Activated CD8-positive, alpha-beta memory T cell treated with anti-CD3 and anti-CD28 coated beads, Interleukin-2, amount 50 U/mL, for 4 hours (primary cell): Measurements from ENCODE around the gene TRERF1.
"Not testable (repeated sequence)": the region's sequence is repeated elsewhere in the genome, so short reads cannot be mapped to it uniquely, and the experiment has no call there.

Experiments
- DNase-seq: peaks from one replicate; pipeline ENCODE4 v3.0.0-alpha.2; 2020

TRERF1 gene

GRCh38 chr6:42451333-42452170, at the start of gene TRERF1:
TRERF1 (minus strand) TSS chr6:42451926; CDS start chr6:42269590, 182,336 bp downstream.
- peak; percentile 47 for DNase-seq

GRCh38 chr6:42498473-42499128, 46.9 kb upstream of the TRERF1 start:
- no peak for DNase-seq

GRCh38 chr6:42493914-42494539, 42.3 kb upstream of the TRERF1 start:
- DNase-seq: no peak

GRCh38 chr6:42488129-42488528, 36.4 kb upstream of the TRERF1 start:
- DNase-seq: no peak

- DNase-seq: no peak
Observed at GRCh38 chr6:42484261-42484660, 32.5 kb upstream of the TRERF1 start.

- no peak for DNase-seq
Observed at GRCh38 chr6:42482174-42482573, 30.4 kb upstream of the TRERF1 start.

- DNase-seq: no peak
Observed at GRCh38 chr6:42471714-42472113, 20.0 kb upstream of the TRERF1 start.

GRCh38 chr6:42471142-42471541, 19.4 kb upstream of the TRERF1 start:
- no peak for DNase-seq

GRCh38 chr6:42468273-42468672, 16.5 kb upstream of the TRERF1 start:
- DNase-seq: no peak

GRCh38 chr6:42467651-42468050, 15.9 kb upstream of the TRERF1 start:
- no peak for DNase-seq

GRCh38 chr6:42466470-42466869, 14.7 kb upstream of the TRERF1 start:
- not testable (repeated sequence) for DNase-seq

GRCh38 chr6:42462474-42462972, 10.8 kb upstream of the TRERF1 start:
- no peak for DNase-seq

- DNase-seq: no peak
Observed at GRCh38 chr6:42460883-42461282, 9.2 kb upstream of the TRERF1 start.

GRCh38 chr6:42459888-42460287, 8.2 kb upstream of the TRERF1 start:
- no peak for DNase-seq

- DNase-seq: no peak
Observed at GRCh38 chr6:42454428-42454791, 2.7 kb upstream of the TRERF1 start.

- DNase-seq: peak; percentile 23
Observed at GRCh38 chr6:42453654-42454427, 2.1 kb upstream of the TRERF1 start.

GRCh38 chr6:42453031-42453653, 1.4 kb upstream of the TRERF1 start:
- DNase-seq: peak; percentile 75

GRCh38 chr6:42452171-42453030, 675 bp upstream of the TRERF1 start:
- DNase-seq: peak; percentile 55

- DNase-seq: peak; percentile 36
Observed at GRCh38 chr6:42450477-42451332, 1.0 kb downstream of the TRERF1 start.

GRCh38 chr6:42449917-42450476, 1.7 kb downstream of the TRERF1 start:
- no peak for DNase-seq
